GM18873 (cell line): ENCODE results near the gene LTBP2.

Experiments
- ATAC-seq: cut with Tn5 transposase; IDR thresholded peaks from one replicate; pipeline ENCODE4 v1.9.1; 2021; ENCODE audit warnings: mild to moderate bottlenecking, moderate library complexity, moderate number of reproducible peaks; ENCODE audit not compliant: unreplicated experiment, low FRiP score

LTBP2 gene

GRCh38 chr14:74611650-74612349 lies at the start of gene LTBP2:
Gene LTBP2, minus strand, starts transcription at chr14:74612237. Its CDS starts 293 bp downstream, at chr14:74611944.
- no peak for ATAC-seq

GRCh38 chr14:74660863-74661262 lies 48.8 kb upstream of the LTBP2 start:
- no peak for ATAC-seq

- no peak for ATAC-seq
Measured at GRCh38 chr14:74660167-74660566, 48.1 kb upstream of the LTBP2 start.

- no peak for ATAC-seq
Measured at GRCh38 chr14:74658535-74659131, 46.6 kb upstream of the LTBP2 start.

GRCh38 chr14:74656964-74657363 lies 44.9 kb upstream of the LTBP2 start:
- ATAC-seq: no peak

GRCh38 chr14:74655599-74656395 lies 43.8 kb upstream of the LTBP2 start:
- no peak for ATAC-seq

GRCh38 chr14:74654931-74655330 lies 42.9 kb upstream of the LTBP2 start:
- ATAC-seq: no peak

- ATAC-seq: no peak
Measured at GRCh38 chr14:74653386-74654138, 41.5 kb upstream of the LTBP2 start.

GRCh38 chr14:74652541-74652940 lies 40.5 kb upstream of the LTBP2 start:
- ATAC-seq: no peak

- no peak for ATAC-seq
Measured at GRCh38 chr14:74650927-74651686, 39.1 kb upstream of the LTBP2 start.

- ATAC-seq: no peak
Measured at GRCh38 chr14:74649673-74650072, 37.6 kb upstream of the LTBP2 start.

- ATAC-seq: no peak
Measured at GRCh38 chr14:74649167-74649566, 37.1 kb upstream of the LTBP2 start.

GRCh38 chr14:74648601-74649000 lies 36.6 kb upstream of the LTBP2 start:
- ATAC-seq: no peak

- ATAC-seq: no peak
Measured at GRCh38 chr14:74647678-74648461, 35.8 kb upstream of the LTBP2 start.

- ATAC-seq: no peak
Measured at GRCh38 chr14:74647061-74647677, 35.1 kb upstream of the LTBP2 start.

GRCh38 chr14:74645756-74646470 lies 33.9 kb upstream of the LTBP2 start:
- no peak for ATAC-seq

GRCh38 chr14:74645244-74645643 lies 33.2 kb upstream of the LTBP2 start:
- ATAC-seq: no peak
